ENCODE data around the gene PGLYRP2. TPM values are rescaled to one million over a fixed set of nuclear protein-coding genes. Genes with fewer than 3 reads are reported as not detected.

Gene PGLYRP2
- total RNA-seq, 2 experiments from 2014 or later = 0.25 to 0.27 TPM

GRCh38 chr19:15443325-15443724 lies 36.0 kb downstream of the PGLYRP2 start:
- ChIA-PET POLR2A (no interaction called here), CTCF (no interaction called here)
- Mint-ChIP-seq H3K27me3 (no peaks in the 10 kb centered on the region), H3K4me3 (no peak overlapping the region), H3K4me1 (ENCODE audit: low read depth) (no peaks in the 10 kb centered on the region), H3K9me3 (no peaks in the 10 kb centered on the region), H3K36me3 (ENCODE audit: low read depth) (no peaks in the 10 kb centered on the region), H3K27ac (no peak overlapping the region)
- DNase-seq = no peak
- ATAC-seq = no peak
- intact Hi-C loops (cut with micrococcal nuclease) = no loop called here
- TF ChIP-seq, protein P1, sequence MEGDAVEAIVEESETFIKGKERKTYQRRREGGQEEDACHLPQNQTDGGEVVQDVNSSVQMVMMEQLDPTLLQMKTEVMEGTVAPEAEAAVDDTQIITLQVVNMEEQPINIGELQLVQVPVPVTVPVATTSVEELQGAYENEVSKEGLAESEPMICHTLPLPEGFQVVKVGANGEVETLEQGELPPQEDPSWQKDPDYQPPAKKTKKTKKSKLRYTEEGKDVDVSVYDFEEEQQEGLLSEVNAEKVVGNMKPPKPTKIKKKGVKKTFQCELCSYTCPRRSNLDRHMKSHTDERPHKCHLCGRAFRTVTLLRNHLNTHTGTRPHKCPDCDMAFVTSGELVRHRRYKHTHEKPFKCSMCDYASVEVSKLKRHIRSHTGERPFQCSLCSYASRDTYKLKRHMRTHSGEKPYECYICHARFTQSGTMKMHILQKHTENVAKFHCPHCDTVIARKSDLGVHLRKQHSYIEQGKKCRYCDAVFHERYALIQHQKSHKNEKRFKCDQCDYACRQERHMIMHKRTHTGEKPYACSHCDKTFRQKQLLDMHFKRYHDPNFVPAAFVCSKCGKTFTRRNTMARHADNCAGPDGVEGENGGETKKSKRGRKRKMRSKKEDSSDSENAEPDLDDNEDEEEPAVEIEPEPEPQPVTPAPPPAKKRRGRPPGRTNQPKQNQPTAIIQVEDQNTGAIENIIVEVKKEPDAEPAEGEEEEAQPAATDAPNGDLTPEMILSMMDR (IDR thresholded peaks at IDR 0.05) = no peak

GRCh38 chr19:15442142-15442920 lies 37.0 kb downstream of the PGLYRP2 start:
- POLR2A ChIA-PET = interaction anchor here (1.2 kb wide), 1 partner anchor 109 kb away, joined by 3 read pairs; no protein-coding TSS in a partner anchor
- Mint-ChIP-seq H3K4me1 (ENCODE audit: low read depth) (no peaks in the 10 kb centered on the region), H3K9me3 (no peaks in the 10 kb centered on the region), H3K27ac (no peak overlapping the region), H3K4me3 (no peak overlapping the region), H3K36me3 (ENCODE audit: low read depth) (no peaks in the 10 kb centered on the region), H3K27me3 (no peaks in the 10 kb centered on the region)
- DNase-seq (no peak), ATAC-seq (no peak)
- intact Hi-C loops (cut with micrococcal nuclease) = no loop called here
- TF ChIP-seq, protein P1 (IDR thresholded peaks at IDR 0.05) = no peak
- CTCF ChIA-PET = interaction anchor here (1.2 kb wide), 1 partner anchor 24 kb away, joined by 3 read pairs; the partner anchor contains the start of gene AKAP8L

DNA sequence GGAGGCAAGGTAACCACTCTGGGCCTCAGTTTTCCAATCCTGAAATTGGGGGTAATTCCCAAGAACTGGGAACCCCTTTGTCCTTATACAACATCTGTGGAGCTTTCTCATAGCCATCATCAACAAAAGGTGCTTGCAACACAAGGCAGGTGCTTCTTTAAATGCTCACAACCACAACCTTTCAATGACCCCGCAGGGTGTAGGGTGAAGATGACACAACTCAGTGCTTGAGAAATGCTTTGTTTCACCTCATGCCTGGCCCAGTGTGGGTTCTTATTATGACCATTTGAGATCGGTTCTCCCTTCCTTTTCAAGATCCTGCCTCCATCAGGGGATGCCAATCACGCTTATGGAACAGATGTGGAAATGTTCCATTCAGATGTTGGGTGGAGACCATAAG lies 38.0 kb downstream of the PGLYRP2 start:
- Mint-ChIP-seq H3K36me3 (ENCODE audit: low read depth) (no peaks in the 10 kb centered on the region), H3K9me3 (no peaks in the 10 kb centered on the region), H3K27ac (no peak overlapping the region), H3K4me3 (no peak overlapping the region), H3K4me1 (ENCODE audit: low read depth) (peaks cover 2% of the 10 kb centered on the region), H3K27me3 (no peaks in the 10 kb centered on the region)
- DNase-seq (no peak), ATAC-seq (no peak)
- TF ChIP-seq, protein P1 (IDR thresholded peaks at IDR 0.05) = no peak
- intact Hi-C loops (cut with micrococcal nuclease) = no loop called here
- POLR2A ChIA-PET = interaction anchor here (0.6 to 1.2 kb wide), 3 partner anchors 8 to 110 kb away, joined by 3 read pairs; no protein-coding TSS in a partner anchor
- CTCF ChIA-PET = interaction anchor here (1.2 kb wide), 1 partner anchor 23 kb away, joined by 3 read pairs; the partner anchor contains the start of gene AKAP8L

DNA sequence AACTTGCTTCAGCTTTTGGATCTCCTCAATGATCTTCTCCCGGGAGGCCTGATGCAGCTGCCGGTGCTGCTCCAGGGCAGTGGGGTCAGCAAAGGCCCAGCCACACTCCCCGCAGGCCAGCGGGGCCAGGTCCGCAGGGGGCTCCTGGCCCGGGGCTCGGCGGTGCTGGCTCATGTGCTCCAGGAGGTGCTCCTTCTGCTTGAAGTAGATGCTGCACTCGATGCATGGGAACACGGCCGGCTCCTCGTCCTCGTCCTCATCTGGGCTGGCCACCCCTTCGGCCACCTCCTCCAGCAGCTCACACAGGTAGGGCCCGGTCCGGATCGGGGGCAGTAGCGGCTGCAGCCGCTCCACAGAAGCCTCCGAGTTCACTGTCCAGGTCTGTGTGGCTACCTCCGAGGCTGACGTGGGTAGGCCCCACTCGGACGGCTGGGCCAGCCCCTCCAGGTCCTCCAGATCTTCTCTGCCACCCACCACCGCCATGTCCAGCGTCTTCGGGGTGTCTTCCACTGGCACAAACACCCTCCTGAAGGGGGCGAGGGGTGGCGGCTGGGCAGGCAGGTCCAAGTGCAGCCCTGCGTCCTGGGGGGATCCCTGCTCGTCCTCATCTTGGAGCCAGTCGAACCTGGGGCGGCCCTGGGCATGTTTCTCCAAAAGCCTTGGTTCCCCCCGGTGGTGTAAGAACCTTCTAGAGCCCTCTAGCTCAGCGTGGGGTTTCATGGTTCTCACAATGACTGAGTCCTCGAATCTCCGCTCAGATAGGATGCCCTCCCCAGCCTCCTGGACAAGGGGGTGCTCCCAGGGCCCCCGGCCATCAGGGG lies 39.3 kb downstream of the PGLYRP2 start:
- no peaks in the 10 kb centered on the region for H3K36me3 Mint-ChIP-seq (ENCODE audit: low read depth)
- H3K27me3 Mint-ChIP-seq = no peaks in the 10 kb centered on the region
- H3K9me3 Mint-ChIP-seq = no peaks in the 10 kb centered on the region
- TF ChIP-seq, protein P1 (IDR thresholded peaks at IDR 0.05) = no peak
- POLR2A ChIA-PET = interaction anchor here (1.4 to 1.5 kb wide), 2 partner anchors 19 to 21 kb away, joined by 3 to 5 read pairs; partner anchors contain the start of gene AKAP8L
- H3K27ac Mint-ChIP-seq = no peak overlapping the region
- no peak overlapping the region for H3K4me3 Mint-ChIP-seq
- no peak for ATAC-seq
- DNase-seq = no peak
- H3K4me1 Mint-ChIP-seq (ENCODE audit: low read depth) = peaks cover 4% of the 10 kb centered on the region
- intact Hi-C loops (cut with micrococcal nuclease) = no loop called here
- CTCF ChIA-PET = interaction anchor here (0.9 kb wide), 1 partner anchor 116 kb away, joined by 3 read pairs; no protein-coding TSS in a partner anchor

All from activated CD8-positive, alpha-beta T cell treated with anti-CD3 and anti-CD28 coated beads for 36 hours (primary cell).